ENCODE data around the gene IGSF3. TPM values are rescaled to one million over a fixed set of nuclear protein-coding genes. Genes with fewer than 3 reads are reported as not detected.

IGSF3 gene
- total RNA-seq, 1 donor from 2014 or later, result 7.2 TPM

DNA sequence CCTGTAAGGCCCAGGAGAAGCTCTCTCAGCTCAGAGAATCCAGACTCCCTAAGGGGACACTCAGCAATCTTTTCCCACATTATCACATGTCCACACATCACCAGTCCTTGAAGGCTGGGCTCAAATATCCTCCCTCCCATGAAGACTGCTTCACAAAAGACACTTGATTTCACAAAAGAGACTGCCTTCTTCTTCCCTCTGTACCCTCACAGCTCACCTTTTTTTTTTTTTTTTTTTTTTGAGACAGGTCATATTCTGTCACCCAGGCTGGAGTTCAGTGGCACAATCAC, 98.2 kb downstream of the IGSF3 start:
- TF ChIP-seq, protein P1, sequence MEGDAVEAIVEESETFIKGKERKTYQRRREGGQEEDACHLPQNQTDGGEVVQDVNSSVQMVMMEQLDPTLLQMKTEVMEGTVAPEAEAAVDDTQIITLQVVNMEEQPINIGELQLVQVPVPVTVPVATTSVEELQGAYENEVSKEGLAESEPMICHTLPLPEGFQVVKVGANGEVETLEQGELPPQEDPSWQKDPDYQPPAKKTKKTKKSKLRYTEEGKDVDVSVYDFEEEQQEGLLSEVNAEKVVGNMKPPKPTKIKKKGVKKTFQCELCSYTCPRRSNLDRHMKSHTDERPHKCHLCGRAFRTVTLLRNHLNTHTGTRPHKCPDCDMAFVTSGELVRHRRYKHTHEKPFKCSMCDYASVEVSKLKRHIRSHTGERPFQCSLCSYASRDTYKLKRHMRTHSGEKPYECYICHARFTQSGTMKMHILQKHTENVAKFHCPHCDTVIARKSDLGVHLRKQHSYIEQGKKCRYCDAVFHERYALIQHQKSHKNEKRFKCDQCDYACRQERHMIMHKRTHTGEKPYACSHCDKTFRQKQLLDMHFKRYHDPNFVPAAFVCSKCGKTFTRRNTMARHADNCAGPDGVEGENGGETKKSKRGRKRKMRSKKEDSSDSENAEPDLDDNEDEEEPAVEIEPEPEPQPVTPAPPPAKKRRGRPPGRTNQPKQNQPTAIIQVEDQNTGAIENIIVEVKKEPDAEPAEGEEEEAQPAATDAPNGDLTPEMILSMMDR (IDR thresholded peaks at IDR 0.05), result no peak
- no peak for DNase-seq
- CTCF ChIA-PET, result interaction anchor here (1.0 to 2.0 kb wide), 9 partner anchors 10 to 430 kb away, joined by 3 to 10 read pairs (median 5); no protein-coding TSS in a partner anchor
- no peaks in the 10 kb centered on the region for H3K27me3 Mint-ChIP-seq
- POLR2A ChIA-PET, result interaction anchor here (0.6 to 10.0 kb wide), 14 partner anchors 10 to 1064 kb away, joined by 3 to 257 read pairs (median 10); no protein-coding TSS in a partner anchor
- no peak for ATAC-seq (ENCODE audit: low read depth)
- peaks cover 6% of the 10 kb centered on the region for H3K9me3 Mint-ChIP-seq
- intact Hi-C loops (cut with micrococcal nuclease), result no loop called here
- peak overlapping the region; percentile 95 for H3K27ac Mint-ChIP-seq
- peaks cover 52% of the 10 kb centered on the region for H3K36me3 Mint-ChIP-seq (ENCODE audit: low read depth)
- peak overlapping the region; percentile 99 for H3K4me3 Mint-ChIP-seq
- H3K4me1 Mint-ChIP-seq, result peaks cover 84% of the 10 kb centered on the region

DNA sequence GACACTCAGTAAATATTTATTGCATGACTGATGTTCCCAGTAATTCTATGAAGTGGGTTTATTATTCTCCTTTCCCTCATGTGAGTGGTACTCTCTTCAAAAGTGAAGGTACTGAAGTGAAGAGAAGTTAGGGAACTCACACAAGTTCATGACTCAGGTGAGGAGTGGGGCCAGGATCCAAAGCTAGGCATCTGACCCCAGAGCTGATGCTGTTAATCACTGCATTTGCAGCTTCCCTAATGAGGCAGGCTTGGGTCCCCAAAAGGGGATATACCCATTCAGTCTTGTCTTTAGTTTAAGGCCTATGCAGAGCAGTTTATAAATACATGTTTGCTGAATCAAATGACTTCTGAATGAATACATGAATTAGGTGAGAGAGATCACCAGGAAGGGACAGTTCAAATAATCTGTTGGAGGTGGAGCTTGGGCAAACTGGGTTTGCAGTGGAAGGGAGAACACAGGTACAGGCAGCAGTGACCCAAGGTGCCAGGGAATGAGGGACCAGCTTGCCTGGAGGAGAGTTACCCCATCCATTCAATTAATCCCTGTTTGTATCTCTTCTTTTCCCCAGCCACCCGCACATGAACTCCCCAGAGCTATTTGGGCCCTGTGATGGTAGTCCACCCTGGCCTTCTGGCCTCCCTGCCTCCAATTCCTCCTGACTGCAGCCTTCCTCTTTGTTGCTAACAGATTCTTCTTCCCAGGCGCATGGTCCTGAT, 98.7 kb downstream of the IGSF3 start:
- ChIA-PET POLR2A (interaction anchor here (0.6 to 10.0 kb wide), 15 partner anchors 10 to 1064 kb away, joined by 3 to 257 read pairs (median 10); no protein-coding TSS in a partner anchor), CTCF (interaction anchor here (1.0 to 2.0 kb wide), 9 partner anchors 9 to 430 kb away, joined by 3 to 10 read pairs (median 5); no protein-coding TSS in a partner anchor)
- TF ChIP-seq, protein P1 (IDR thresholded peaks at IDR 0.05), result no peak
- ATAC-seq (ENCODE audit: low read depth), result no peak
- peak overlapping the region; percentile 99 for H3K4me3 Mint-ChIP-seq
- H3K9me3 Mint-ChIP-seq, result peaks cover 11% of the 10 kb centered on the region
- H3K27ac Mint-ChIP-seq, result peak overlapping the region; percentile 95
- peaks cover 57% of the 10 kb centered on the region for H3K36me3 Mint-ChIP-seq (ENCODE audit: low read depth)
- no peak for DNase-seq
- intact Hi-C loops (cut with micrococcal nuclease), result no loop called here
- H3K4me1 Mint-ChIP-seq, result peaks cover 84% of the 10 kb centered on the region
- H3K27me3 Mint-ChIP-seq, result no peaks in the 10 kb centered on the region

DNA sequence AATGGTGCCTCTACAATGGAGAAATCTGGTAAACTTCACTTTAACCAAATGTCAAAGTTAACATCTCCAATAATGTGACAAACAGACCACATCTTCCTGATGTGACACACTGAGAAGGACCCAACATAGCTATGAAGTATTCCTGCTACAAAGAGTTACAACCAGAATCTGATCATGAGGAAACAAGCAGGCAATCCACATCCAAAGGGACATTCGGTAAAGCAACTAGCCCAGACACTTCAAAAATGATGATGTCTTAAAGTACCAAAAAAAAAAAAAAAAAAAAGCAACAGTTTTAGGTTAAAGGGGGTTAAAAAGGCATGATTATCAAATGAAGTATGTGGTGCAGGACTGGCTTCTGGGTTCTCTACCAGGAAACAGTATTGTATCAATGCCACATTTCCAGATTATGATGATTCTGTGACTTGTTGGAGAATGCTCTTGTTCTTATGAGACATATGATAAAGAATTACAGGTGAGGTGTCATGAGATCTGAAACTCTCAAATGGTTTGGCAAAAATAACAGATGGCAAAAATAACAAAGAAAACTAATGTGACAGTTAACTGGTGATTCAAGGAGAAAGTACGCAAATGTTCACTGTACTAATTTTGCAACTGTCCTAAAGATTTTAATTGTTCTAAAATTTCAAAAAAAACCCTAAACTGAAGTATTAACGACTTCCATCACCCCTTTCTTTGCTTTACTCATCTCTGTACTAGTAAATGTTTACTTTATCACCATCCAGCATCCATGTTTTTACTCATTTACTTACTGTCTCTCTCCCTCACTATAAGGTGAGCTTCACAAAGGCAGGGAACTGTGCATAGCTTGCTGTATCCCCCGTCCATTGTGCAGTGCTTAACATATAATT, 99.5 kb downstream of the IGSF3 start:
- Mint-ChIP-seq H3K36me3 (ENCODE audit: low read depth) (peaks cover 64% of the 10 kb centered on the region), H3K4me1 (peaks cover 84% of the 10 kb centered on the region), H3K4me3 (peak overlapping the region; percentile 99), H3K9me3 (peaks cover 12% of the 10 kb centered on the region), H3K27ac (peak overlapping the region; percentile 95), H3K27me3 (no peaks in the 10 kb centered on the region)
- POLR2A ChIA-PET, result interaction anchor here (1.2 to 10.0 kb wide), 5 partner anchors 9 to 149 kb away, joined by 6 to 257 read pairs (median 48); no protein-coding TSS in a partner anchor
- intact Hi-C loops (cut with micrococcal nuclease), result no loop called here
- ATAC-seq (ENCODE audit: low read depth) (no peak), DNase-seq (no peak)
- CTCF ChIA-PET, result interaction anchor here (1.2 to 1.8 kb wide), 6 partner anchors 8 to 83 kb away, joined by 3 to 10 read pairs (median 6); no protein-coding TSS in a partner anchor
- TF ChIP-seq, protein P1 (IDR thresholded peaks at IDR 0.05), result no peak

DNA sequence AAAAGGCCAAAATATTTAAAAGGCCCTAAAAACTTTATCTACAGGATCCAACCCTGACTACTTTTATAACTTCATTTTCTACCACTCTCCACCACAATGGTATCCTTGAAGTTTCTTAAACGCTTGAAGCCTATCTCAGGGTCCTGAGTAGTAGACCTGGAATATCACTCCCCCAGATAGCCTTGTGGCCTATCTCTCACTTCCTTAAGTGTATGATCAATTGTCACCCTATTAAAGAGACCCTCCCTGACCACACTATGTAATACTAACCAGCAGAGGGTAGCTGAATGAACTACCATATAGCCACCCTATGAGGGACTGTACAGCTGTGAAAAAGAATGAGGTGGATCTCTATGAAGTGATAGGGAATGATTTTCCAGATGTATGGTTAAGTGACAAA, 102.3 kb downstream of the IGSF3 start:
- no peak for ATAC-seq (ENCODE audit: low read depth)
- POLR2A ChIA-PET, result interaction anchor here (0.7 to 10.0 kb wide), 3 partner anchors 6 to 25 kb away, joined by 3 to 257 read pairs (median 5); no protein-coding TSS in a partner anchor

More for the DNA sequence above, 102.3 kb downstream of the IGSF3 start:
- H3K4me3 Mint-ChIP-seq, result no peak overlapping the region
- CTCF ChIA-PET, result no interaction called here
- H3K27me3 Mint-ChIP-seq, result no peaks in the 10 kb centered on the region
- peaks cover 93% of the 10 kb centered on the region for H3K4me1 Mint-ChIP-seq
- no peak for DNase-seq
- H3K27ac Mint-ChIP-seq, result peak overlapping the region; percentile 87
- intact Hi-C loops (cut with micrococcal nuclease), result no loop called here
- H3K36me3 Mint-ChIP-seq (ENCODE audit: low read depth), result peaks cover 88% of the 10 kb centered on the region
- TF ChIP-seq, protein P1 (IDR thresholded peaks at IDR 0.05), result no peak
- H3K9me3 Mint-ChIP-seq, result peaks cover 18% of the 10 kb centered on the region

Data from activated B cell treated with CpG ODN at 0.5 μM for 24 hours (primary cell).